Measurements from ENCODE around the gene ARHGEF3.

Gene ARHGEF3

GRCh38 chr3:56691165-56692000 lies 110.4 kb downstream of the ARHGEF3 start:
- no peak for TF ChIP-seq REST (IDR thresholded peaks at IDR 0.05; ENCODE audit: insufficient replicate concordance, low read depth)
- no peak for TF ChIP-seq SPI1 (IDR thresholded peaks at IDR 0.05; ENCODE audit: borderline replicate concordance, low read depth)
- no peak for TF ChIP-seq POLR2AphosphoS5 (IDR thresholded peaks at IDR 0.05; ENCODE audit: low read depth)
- TF ChIP-seq, protein P1, sequence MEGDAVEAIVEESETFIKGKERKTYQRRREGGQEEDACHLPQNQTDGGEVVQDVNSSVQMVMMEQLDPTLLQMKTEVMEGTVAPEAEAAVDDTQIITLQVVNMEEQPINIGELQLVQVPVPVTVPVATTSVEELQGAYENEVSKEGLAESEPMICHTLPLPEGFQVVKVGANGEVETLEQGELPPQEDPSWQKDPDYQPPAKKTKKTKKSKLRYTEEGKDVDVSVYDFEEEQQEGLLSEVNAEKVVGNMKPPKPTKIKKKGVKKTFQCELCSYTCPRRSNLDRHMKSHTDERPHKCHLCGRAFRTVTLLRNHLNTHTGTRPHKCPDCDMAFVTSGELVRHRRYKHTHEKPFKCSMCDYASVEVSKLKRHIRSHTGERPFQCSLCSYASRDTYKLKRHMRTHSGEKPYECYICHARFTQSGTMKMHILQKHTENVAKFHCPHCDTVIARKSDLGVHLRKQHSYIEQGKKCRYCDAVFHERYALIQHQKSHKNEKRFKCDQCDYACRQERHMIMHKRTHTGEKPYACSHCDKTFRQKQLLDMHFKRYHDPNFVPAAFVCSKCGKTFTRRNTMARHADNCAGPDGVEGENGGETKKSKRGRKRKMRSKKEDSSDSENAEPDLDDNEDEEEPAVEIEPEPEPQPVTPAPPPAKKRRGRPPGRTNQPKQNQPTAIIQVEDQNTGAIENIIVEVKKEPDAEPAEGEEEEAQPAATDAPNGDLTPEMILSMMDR (IDR thresholded peaks at IDR 0.05; ENCODE audit: insufficient read depth, low read length), result no peak
- TF ChIP-seq GABPA (IDR thresholded peaks at IDR 0.05; ENCODE audit: low read depth), result no peak
- Histone ChIP-seq H3K27me3 (ENCODE audit: insufficient read depth, poor library complexity, severe bottlenecking) (no peaks in the 10 kb centered on the region), H3K27ac (replicated peaks) (no peak overlapping the region), H3K4me3 (replicated peaks; ENCODE audit: insufficient read depth, low read length) (no peak overlapping the region)
- no peak for DNase-seq (ENCODE audit: low read depth in 1 of 2, low spot score in 1 of 2)

DNA sequence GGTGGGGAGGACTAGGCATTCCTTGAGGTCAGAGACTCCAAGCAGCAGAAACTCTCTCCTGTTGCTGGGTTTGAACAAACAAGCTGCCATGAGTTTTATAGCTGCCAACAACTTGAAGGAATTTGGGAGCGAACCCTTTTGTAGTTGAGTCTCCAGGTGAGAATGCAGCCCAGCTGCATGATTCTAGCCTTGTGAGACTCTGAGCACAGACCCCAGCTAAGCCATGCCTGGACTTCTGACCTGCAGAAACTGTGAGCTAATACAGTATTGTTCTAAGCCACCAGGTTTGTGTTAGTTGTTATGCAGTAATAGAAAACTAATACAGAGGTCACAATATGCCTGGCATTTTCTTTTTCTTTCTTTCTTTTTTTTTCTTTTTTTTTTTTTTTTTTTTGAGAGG lies 112.4 kb downstream of the ARHGEF3 start:
- no peak for DNase-seq (ENCODE audit: low read depth in 1 of 2, low spot score in 1 of 2)
- TF ChIP-seq SPI1 (IDR thresholded peaks at IDR 0.05; ENCODE audit: borderline replicate concordance, low read depth) (no peak), REST (IDR thresholded peaks at IDR 0.05; ENCODE audit: insufficient replicate concordance, low read depth) (no peak), GABPA (IDR thresholded peaks at IDR 0.05; ENCODE audit: low read depth) (no peak), POLR2AphosphoS5 (IDR thresholded peaks at IDR 0.05; ENCODE audit: low read depth) (no peak)
- TF ChIP-seq, protein P1 (IDR thresholded peaks at IDR 0.05; ENCODE audit: insufficient read depth, low read length), result no peak
- H3K27me3 ChIP-seq (ENCODE audit: insufficient read depth, poor library complexity, severe bottlenecking), result no peaks in the 10 kb centered on the region
- H3K27ac ChIP-seq (replicated peaks), result no peak overlapping the region
- H3K4me3 ChIP-seq (replicated peaks; ENCODE audit: insufficient read depth, low read length), result no peak overlapping the region

GRCh38 chr3:56688191-56688590 lies 113.6 kb downstream of the ARHGEF3 start:
- no peak overlapping the region for H3K27ac ChIP-seq (replicated peaks)
- H3K27me3 ChIP-seq (ENCODE audit: insufficient read depth, poor library complexity, severe bottlenecking), result no peaks in the 10 kb centered on the region
- H3K4me3 ChIP-seq (replicated peaks; ENCODE audit: insufficient read depth, low read length), result no peak overlapping the region
- TF ChIP-seq REST (IDR thresholded peaks at IDR 0.05; ENCODE audit: insufficient replicate concordance, low read depth), result no peak
- no peak for TF ChIP-seq GABPA (IDR thresholded peaks at IDR 0.05; ENCODE audit: low read depth)
- TF ChIP-seq, protein P1 (IDR thresholded peaks at IDR 0.05; ENCODE audit: insufficient read depth, low read length), result no peak
- no peak for TF ChIP-seq POLR2AphosphoS5 (IDR thresholded peaks at IDR 0.05; ENCODE audit: low read depth)
- DNase-seq (ENCODE audit: low read depth in 1 of 2, low spot score in 1 of 2), result no peak
